WTC11 (cell line): ENCODE results near the gene BRME1. TPM values are rescaled to one million over a fixed set of nuclear protein-coding genes. Genes with fewer than 3 reads are reported as not detected.

Experiments
- ATAC-seq: fragments of 200-7000 bp; cut with Tn5 transposase; 2 replicates; pipeline ENCODE4 v1.10.0; 2021; ENCODE audit warnings: mild to moderate bottlenecking, moderate library complexity
- CTCF ChIA-PET: fragments of 300-600 bp; sonication (Branson Sonifier 250); formaldehyde crosslinking; loops from one replicate; lab custom pipeline; 2021; ENCODE audit warnings: antibody characterized with exemption; lab: Charles Lee
- POLR2A ChIA-PET: fragments of 350-600 bp; sonication (Branson Sonifier 250); formaldehyde crosslinking; loops from one replicate; lab custom pipeline; 2021; ENCODE audit warnings: antibody characterized with exemption; lab: Charles Lee
- DNase-seq: peaks from one replicate; pipeline ENCODE4 v3.0.0; 2021; ENCODE audit warnings: low spot score
- H3K27ac Mint-ChIP-seq: 2 replicates; pipeline ENCODE4 v1.8.0; 2021; ENCODE audit warnings: mixed read lengths
- H3K27me3 Mint-ChIP-seq: 2 replicates; pipeline ENCODE4 v1.8.0; 2021; ENCODE audit warnings: low read depth, mild to moderate bottlenecking, moderate library complexity, mixed read lengths
- H3K36me3 Mint-ChIP-seq: 2 replicates; pipeline ENCODE4 v1.8.0; 2021; ENCODE audit warnings: mixed read lengths
- H3K4me1 Mint-ChIP-seq: 2 replicates; pipeline ENCODE4 v1.8.0; 2022; ENCODE audit warnings: mixed read lengths
- H3K4me3 Mint-ChIP-seq: 2 replicates; pipeline ENCODE4 v1.8.0; 2021; ENCODE audit warnings: mild to moderate bottlenecking, moderate library complexity, mixed read lengths
- H3K9me3 Mint-ChIP-seq: 2 replicates; pipeline ENCODE4 v1.8.0; 2021; ENCODE audit warnings: mixed read lengths
- CREM ChIP-seq: sonication (generic); formaldehyde crosslinking; IDR thresholded peaks from 2 replicates; pipeline ENCODE4 v1.8.1; 2022; ENCODE audit warnings: mild to moderate bottlenecking, missing genetic modification reagents, moderate library complexity
- EMX1 ChIP-seq: fragments of 250-450 bp; sonication (Bioruptor Pico); IDR thresholded peaks from 2 replicates; pipeline ENCODE4 v1.8.0; 2021; ENCODE audit warnings: mild to moderate bottlenecking
- IRF2 ChIP-seq: sonication (generic); formaldehyde crosslinking; IDR thresholded peaks from 2 replicates; pipeline ENCODE4 v1.8.0; 2022; ENCODE audit warnings: low read depth, missing genetic modification reagents, borderline replicate concordance
- NR3C1 ChIP-seq: sonication (generic); formaldehyde crosslinking; conservative IDR thresholded peaks from 2 replicates; pipeline ENCODE4 v1.8.1; 2023; ENCODE audit warnings: low read depth, mild to moderate bottlenecking, missing genetic modification reagents
- SP1 ChIP-seq: sonication (generic); formaldehyde crosslinking; conservative IDR thresholded peaks from 2 replicates; pipeline ENCODE4 v1.8.1; 2022; ENCODE audit warnings: missing genetic modification reagents
- ZNF219 ChIP-seq: sonication (generic); formaldehyde crosslinking; IDR thresholded peaks from 2 replicates; pipeline ENCODE4 v1.8.0; 2023; ENCODE audit warnings: missing genetic modification reagents, mild to moderate bottlenecking, borderline replicate concordance
- total RNA-seq: library from RNA; stranded (reverse); gene quantifications from 3 replicates; pipeline ENCODE4 v1.2.3, GENCODE V29; 2021
- TF ChIP-seq, protein P1 (sequence below): sonication (generic); formaldehyde crosslinking; IDR thresholded peaks from 2 replicates; pipeline ENCODE4 v1.8.0; 2022; ENCODE audit warnings: mild to moderate bottlenecking, missing genetic modification reagents
- TF ChIP-seq, protein P2 (sequence below): fragments of 250-450 bp; sonication (Bioruptor Pico); IDR thresholded peaks from 2 replicates; pipeline ENCODE4 v1.8.0; 2021; ENCODE audit warnings: mild to moderate bottlenecking
- TF ChIP-seq, protein P3 (sequence below): fragments of 250-450 bp; sonication (Bioruptor Pico); conservative IDR thresholded peaks from 2 replicates; pipeline ENCODE4 v1.9.0; 2021; ENCODE audit warnings: mild to moderate bottlenecking
- TF ChIP-seq, protein P4 (sequence below): sonication (generic); formaldehyde crosslinking; IDR thresholded peaks from 2 replicates; pipeline ENCODE4 v1.8.1; 2022; ENCODE audit warnings: low read depth, mild to moderate bottlenecking, moderate library complexity, missing genetic modification reagents, borderline replicate concordance
- TF ChIP-seq, protein P5 (sequence below): sonication (generic); formaldehyde crosslinking; IDR thresholded peaks from 2 replicates; pipeline ENCODE4 v1.8.1; 2022; ENCODE audit warnings: mild to moderate bottlenecking, moderate library complexity, missing genetic modification reagents
- TF ChIP-seq, protein P6 (sequence below): sonication (generic); formaldehyde crosslinking; IDR thresholded peaks from 2 replicates; pipeline ENCODE4 v1.8.1; 2022; ENCODE audit warnings: missing genetic modification reagents, borderline replicate concordance
- TF ChIP-seq, protein P7 (sequence below): sonication (generic); formaldehyde crosslinking; conservative IDR thresholded peaks from 2 replicates; pipeline ENCODE4 v1.8.1; 2023; ENCODE audit warnings: mild to moderate bottlenecking, low read depth, missing genetic modification reagents, moderate library complexity

The BRME1 gene
- total RNA-seq, 1 experiment from 2014 or later = 5.0 TPM

DNA sequence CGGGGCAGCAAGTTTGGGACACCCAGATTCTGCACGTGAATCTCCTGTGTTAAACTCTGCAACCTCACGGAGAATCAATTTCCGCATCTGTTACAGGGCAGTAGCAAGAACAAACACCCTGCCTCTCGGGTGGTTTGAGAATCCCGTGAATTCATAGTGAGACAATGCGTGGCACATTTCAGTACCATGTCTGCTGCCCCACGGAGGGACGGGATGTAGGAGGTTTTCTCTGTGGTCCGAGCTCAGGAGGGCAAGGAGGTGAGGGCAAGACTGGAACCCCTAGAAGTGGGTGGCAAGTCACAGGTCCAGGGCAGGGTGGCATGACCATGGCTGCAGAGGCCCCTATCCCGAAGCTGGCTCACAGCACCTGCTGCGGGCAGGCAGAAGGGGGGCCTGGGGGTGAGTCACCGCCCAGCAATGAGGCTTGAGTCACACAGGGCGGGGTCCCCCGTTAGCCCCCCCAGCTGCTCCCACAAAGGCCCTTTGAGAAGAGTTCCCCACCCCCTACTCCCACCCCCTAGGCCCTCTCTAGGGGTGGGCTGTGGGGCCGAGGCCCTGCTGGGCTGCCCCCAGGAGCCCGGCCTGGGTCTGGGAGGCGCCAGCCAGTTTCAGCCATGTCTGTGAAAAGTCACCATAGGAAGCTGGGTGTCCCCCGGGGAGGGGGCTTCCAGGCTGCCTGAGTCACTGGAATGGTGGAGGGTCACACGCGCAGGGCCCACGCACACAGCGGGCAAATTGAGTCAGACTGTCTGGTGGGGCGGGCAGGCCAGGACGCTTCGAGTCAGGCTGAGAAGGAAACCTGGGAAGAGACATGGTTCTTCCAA, 54.8 kb downstream of the BRME1 start (continued):
- TF ChIP-seq, protein P1, sequence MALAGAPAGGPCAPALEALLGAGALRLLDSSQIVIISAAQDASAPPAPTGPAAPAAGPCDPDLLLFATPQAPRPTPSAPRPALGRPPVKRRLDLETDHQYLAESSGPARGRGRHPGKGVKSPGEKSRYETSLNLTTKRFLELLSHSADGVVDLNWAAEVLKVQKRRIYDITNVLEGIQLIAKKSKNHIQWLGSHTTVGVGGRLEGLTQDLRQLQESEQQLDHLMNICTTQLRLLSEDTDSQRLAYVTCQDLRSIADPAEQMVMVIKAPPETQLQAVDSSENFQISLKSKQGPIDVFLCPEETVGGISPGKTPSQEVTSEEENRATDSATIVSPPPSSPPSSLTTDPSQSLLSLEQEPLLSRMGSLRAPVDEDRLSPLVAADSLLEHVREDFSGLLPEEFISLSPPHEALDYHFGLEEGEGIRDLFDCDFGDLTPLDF (CRISPR knock-in tag) = no peak
- TF ChIP-seq EMX1 (no peak), CREM (CRISPR knock-in tag) (no peak)
- TF ChIP-seq, protein P2, sequence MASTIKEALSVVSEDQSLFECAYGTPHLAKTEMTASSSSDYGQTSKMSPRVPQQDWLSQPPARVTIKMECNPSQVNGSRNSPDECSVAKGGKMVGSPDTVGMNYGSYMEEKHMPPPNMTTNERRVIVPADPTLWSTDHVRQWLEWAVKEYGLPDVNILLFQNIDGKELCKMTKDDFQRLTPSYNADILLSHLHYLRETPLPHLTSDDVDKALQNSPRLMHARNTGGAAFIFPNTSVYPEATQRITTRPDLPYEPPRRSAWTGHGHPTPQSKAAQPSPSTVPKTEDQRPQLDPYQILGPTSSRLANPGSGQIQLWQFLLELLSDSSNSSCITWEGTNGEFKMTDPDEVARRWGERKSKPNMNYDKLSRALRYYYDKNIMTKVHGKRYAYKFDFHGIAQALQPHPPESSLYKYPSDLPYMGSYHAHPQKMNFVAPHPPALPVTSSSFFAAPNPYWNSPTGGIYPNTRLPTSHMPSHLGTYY (CRISPR knock-in tag) = no peak
- TF ChIP-seq, protein P3, sequence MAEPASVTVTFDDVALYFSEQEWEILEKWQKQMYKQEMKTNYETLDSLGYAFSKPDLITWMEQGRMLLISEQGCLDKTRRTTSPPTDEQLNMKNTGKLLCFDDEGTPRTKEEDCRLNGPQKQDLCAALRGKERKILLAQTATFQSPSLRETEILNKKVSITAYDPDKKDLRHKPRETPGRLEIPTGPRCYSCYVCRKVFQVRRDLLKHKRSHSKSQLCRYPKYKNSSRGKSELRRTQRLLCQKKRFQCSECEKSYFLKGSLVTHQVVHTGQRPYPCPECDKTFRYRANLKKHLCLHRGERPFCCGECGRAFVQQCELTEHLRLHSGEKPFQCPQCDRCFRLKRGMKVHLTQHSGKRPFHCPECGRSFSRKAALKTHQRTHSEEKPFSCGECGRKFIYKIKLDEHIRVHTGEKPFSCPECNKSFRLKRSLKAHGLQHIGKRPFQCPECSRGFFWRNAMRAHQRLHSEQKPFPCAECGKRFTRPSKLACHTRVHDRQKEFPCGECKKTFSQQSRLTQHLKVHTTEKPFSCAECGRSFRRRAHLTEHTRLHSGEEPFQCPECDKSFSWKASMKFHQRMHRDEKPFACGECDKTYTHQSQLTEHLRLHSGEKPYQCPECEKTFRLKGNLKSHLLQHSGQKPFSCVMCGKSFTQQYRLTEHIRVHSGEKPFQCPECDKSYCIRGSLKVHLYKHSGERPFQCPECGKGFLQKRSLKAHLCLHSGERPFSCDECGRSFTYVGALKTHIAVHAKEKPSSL (CRISPR knock-in tag) = no peak

DNA sequence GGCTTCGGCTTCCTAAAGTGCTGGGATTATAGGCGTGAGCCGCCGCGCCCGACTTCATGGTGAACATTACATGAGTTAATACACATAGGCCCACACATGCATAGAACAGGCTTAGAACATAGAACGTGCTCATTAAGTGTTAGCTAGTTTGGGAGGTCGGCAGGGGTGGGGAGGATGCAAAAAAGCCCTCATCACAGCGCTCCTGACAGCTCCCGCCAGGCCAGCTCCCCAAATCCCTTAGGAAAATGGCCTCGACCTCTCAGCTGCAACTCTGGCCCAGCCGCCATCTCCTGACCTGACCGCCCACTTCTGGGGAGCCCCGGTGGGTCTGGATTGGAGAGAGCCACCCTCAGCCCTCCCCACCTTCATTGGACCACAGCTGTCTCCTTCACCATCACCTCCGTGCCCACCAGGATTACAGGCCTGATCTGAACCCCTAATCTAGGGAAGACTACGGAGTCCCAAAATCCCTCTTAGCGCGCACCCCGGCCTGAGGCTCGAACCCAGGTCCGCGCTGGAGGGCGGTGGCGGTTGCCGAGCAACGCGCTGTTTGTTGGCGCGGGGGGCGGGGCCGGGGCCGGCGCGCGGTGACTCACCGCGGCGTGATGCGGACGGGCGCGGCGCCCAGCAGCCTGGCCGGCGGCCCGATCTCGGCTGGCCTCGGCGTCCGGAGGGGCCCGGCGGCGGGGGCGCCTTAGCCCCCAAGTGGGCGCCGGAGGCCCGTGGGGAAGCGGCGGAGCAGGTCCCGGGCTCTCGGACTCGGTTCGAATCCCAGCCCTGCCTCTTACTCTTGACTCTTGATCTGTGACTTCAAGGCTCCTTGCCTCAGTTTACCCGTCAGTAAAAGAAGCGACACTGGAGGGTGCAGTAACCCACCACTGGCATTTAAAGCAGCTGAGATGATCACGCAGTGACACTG, 55.7 kb downstream of the BRME1 start:
- TF ChIP-seq SP1 = 0 out of 2 replicates have a peak, but pooled peaks have one; percentile 18
- TF ChIP-seq, protein P4, sequence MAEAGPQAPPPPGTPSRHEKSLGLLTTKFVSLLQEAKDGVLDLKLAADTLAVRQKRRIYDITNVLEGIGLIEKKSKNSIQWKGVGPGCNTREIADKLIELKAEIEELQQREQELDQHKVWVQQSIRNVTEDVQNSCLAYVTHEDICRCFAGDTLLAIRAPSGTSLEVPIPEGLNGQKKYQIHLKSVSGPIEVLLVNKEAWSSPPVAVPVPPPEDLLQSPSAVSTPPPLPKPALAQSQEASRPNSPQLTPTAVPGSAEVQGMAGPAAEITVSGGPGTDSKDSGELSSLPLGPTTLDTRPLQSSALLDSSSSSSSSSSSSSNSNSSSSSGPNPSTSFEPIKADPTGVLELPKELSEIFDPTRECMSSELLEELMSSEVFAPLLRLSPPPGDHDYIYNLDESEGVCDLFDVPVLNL (CRISPR knock-in tag) = no peak
- TF ChIP-seq, protein P5, sequence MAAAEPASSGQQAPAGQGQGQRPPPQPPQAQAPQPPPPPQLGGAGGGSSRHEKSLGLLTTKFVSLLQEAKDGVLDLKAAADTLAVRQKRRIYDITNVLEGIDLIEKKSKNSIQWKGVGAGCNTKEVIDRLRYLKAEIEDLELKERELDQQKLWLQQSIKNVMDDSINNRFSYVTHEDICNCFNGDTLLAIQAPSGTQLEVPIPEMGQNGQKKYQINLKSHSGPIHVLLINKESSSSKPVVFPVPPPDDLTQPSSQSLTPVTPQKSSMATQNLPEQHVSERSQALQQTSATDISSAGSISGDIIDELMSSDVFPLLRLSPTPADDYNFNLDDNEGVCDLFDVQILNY = peak; percentile 45; the same call in 1 of the 2 replicates
- no peaks in the 10 kb centered on the region for H3K9me3 Mint-ChIP-seq
- no peaks in the 10 kb centered on the region; the same call in 1 of the 2 replicates for H3K27me3 Mint-ChIP-seq
- CTCF ChIA-PET = interaction anchor here (1.1 to 5.1 kb wide), 3 partner anchors 12 to 45 kb away, joined by 3 to 41 read pairs (median 6); no protein-coding TSS in a partner anchor
- no peaks in the 10 kb centered on the region for H3K36me3 Mint-ChIP-seq
- peak overlapping the region; percentile 91 for H3K27ac Mint-ChIP-seq
- peak overlapping the region; percentile 60 for H3K4me3 Mint-ChIP-seq
- POLR2A ChIA-PET = interaction anchor here (0.7 to 0.9 kb wide), 2 partner anchors 25 to 33 kb away, joined by 3 to 4 read pairs; no protein-coding TSS in a partner anchor
- DNase-seq (peak; percentile 79), ATAC-seq (peak; percentile 8)
- peaks cover 27% of the 10 kb centered on the region for H3K4me1 Mint-ChIP-seq

DNA sequence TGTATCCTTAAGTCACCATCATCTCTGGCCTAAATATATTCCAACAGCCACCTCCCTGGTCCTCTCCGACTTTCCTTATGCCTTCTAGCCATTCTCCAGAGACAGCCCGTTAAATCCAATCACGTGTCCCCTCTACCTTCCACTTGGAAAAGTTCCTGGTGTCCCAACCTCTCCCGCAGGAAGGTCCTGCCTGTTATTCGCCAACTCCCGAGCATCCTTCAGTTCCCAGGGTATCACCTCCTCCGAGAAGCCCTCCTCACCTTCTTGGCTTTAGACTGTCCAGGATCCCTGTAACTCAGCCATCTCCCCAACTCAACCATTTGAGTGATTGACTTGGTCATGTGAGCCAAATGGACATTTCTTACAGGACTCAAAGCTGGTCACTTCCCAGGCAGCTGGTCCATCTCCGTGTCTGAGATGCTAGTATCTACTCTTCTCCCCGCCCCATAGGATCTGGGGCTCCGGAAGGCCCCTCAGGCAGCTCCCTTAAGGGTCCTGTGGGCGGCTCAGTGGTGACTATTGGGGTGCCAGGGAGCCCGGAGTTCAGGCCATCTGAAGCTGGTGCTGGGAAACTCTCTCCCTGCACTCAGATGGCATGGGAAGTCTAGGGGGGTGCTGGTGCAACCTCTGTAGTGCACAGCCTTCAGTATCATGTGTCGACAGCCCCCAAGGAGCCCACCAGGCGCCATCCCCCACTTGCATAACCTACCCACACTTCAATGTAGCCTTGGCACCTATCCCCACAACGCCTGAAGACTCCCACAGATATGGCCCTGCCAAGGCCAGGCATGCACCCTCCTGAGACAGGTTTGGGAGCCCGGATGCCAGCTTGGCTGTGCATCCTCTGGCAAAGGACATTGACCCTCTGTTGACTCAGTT, 56.9 kb downstream of the BRME1 start:
- ChIA-PET CTCF (interaction anchor here (1.1 to 3.4 kb wide), 3 partner anchors 13 to 44 kb away, joined by 3 to 33 read pairs (median 6); no protein-coding TSS in a partner anchor), POLR2A (interaction anchor here (0.7 kb wide), 1 partner anchor 26 kb away, joined by 3 read pairs; no protein-coding TSS in a partner anchor)
- Mint-ChIP-seq H3K36me3 (no peaks in the 10 kb centered on the region), H3K4me1 (peaks cover 34% of the 10 kb centered on the region), H3K27ac (peak overlapping the region; percentile 75), H3K27me3 (no peaks in the 10 kb centered on the region; the same call in 1 of the 2 replicates), H3K4me3 (peak overlapping the region; percentile 51), H3K9me3 (no peaks in the 10 kb centered on the region)
- DNase-seq = no peak
- no peak for ATAC-seq
- TF ChIP-seq, protein P4 (CRISPR knock-in tag) = no peak
- TF ChIP-seq, protein P6, sequence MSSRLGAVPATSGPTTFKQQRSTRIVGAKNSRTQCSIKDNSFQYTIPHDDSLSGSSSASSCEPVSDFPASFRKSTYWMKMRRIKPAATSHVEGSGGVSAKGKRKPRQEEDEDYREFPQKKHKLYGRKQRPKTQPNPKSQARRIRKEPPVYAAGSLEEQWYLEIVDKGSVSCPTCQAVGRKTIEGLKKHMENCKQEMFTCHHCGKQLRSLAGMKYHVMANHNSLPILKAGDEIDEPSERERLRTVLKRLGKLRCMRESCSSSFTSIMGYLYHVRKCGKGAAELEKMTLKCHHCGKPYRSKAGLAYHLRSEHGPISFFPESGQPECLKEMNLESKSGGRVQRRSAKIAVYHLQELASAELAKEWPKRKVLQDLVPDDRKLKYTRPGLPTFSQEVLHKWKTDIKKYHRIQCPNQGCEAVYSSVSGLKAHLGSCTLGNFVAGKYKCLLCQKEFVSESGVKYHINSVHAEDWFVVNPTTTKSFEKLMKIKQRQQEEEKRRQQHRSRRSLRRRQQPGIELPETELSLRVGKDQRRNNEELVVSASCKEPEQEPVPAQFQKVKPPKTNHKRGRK = no peak
- TF ChIP-seq NR3C1 (CRISPR knock-in tag) = no peak
- no peak for TF ChIP-seq IRF2
- TF ChIP-seq ZNF219 (CRISPR knock-in tag) = no peak
- TF ChIP-seq, protein P7, sequence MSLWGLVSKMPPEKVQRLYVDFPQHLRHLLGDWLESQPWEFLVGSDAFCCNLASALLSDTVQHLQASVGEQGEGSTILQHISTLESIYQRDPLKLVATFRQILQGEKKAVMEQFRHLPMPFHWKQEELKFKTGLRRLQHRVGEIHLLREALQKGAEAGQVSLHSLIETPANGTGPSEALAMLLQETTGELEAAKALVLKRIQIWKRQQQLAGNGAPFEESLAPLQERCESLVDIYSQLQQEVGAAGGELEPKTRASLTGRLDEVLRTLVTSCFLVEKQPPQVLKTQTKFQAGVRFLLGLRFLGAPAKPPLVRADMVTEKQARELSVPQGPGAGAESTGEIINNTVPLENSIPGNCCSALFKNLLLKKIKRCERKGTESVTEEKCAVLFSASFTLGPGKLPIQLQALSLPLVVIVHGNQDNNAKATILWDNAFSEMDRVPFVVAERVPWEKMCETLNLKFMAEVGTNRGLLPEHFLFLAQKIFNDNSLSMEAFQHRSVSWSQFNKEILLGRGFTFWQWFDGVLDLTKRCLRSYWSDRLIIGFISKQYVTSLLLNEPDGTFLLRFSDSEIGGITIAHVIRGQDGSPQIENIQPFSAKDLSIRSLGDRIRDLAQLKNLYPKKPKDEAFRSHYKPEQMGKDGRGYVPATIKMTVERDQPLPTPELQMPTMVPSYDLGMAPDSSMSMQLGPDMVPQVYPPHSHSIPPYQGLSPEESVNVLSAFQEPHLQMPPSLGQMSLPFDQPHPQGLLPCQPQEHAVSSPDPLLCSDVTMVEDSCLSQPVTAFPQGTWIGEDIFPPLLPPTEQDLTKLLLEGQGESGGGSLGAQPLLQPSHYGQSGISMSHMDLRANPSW (CRISPR knock-in tag) = no peak
